ENCODE results near the gene DNAH3.
"Not testable (repeated sequence)": the region's sequence is repeated elsewhere in the genome, so short reads cannot be mapped to it uniquely, and the experiment has no call there.

Gene DNAH3

DNA sequence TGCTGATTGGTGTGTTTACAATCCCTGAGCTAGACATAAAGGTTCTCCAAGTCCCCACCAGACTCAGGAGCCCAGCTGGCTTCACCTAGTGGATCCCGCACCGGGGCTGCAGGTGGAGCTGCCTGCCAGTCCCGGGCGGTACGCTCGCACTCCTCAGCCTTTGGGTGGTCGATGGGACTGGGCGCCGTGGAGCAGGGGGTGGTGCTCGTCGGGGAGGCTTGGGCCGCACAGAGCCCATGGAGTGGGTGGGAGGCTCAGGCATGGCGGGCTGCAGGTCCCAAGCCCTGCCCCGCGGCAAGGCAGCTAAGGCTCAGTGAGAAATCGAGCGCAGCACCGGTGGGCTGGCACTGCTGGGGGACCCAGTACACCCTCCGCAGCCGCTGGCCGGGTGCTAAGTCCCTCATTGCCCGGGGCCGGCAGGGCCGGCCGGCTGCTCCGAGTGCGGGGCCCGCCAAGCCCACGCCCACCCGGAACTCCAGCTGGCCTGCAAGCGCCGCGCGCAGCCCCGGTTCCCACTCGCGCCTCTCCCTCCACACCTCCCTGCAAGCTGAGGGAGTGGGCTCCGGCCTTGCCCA is 161.1 kb downstream of the DNAH3 start:
- DNase-seq: not testable (repeated sequence)

DNA sequence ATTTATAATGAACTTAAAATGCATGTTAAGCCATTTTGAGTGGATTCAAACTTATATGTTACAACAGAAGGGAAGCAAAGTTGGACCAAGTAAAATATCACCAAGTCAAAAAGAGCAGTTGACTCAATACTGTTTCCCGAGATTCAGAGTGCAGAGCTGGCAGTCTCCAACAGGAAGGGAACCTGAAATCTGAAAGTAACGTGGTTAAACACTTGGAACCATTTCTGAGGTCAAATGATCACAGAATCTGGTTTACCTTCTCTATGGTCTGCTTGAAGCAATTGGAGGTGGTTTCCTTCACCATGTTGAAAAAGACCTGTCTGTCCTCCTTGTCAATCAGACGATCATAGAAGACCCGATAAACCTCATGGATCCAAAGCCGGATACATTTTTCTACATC is 163.6 kb downstream of the DNAH3 start:
- DNase-seq: no peak

DNA sequence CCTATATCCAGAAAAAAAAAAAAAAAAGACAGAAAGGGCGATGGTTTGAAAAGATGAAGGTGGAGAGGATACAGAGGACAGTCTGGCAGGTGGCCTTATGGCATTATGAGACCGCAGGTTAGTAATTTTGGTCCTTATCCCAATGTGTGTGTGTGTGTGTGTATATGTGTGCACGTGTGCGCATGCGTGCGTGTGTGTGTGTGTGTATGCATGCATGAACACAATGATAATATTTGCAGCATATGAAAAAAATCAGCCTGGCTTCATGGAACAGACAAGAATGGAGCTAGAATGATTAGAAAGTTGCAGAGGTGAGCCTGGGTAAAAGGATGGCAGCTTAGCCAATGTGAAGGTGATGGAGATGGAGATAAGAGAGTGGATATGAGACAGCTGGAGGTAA is 166.6 kb downstream of the DNAH3 start:
- DNase-seq: no peak

DNA sequence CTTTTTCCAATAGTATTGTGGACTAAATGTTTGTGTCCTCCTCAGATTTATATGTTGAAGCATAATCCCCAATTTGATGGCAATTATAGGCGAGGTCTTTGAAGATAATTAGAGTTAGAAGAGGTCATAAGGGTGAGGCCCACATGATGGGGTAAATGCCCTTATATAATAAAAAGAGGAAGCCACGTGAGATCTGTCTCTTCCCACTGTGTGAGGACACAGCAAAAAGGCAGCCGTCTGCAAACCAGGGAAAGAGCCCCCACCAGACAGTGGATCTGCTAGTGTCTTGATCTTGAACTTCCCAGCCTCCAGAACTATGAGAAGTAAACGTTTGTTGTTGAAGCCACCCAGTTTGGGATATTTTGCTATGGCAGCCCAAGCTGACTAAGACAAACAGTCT is 174.1 kb downstream of the DNAH3 start:
- no peak for DNase-seq

DNA sequence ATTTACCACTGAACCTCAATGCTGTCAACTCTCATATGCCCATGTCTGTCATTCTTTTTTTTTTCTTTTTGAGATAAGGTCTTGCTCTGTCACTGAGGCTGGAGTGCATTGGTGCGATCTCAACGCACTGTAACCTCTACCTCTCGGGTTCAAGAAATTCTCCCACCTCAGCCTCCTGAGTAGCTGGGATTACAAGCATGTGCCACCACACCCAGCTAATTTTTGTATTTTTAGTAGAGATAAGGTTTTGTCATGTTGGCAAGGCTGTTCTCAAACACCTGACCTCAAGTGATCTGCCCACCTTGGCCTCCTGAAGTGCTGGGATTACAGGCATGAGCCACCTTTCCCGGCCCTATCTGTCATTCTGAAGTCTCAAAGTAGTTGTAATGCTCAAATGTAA is 177.4 kb downstream of the DNAH3 start:
- not testable (repeated sequence) for DNase-seq

DNA sequence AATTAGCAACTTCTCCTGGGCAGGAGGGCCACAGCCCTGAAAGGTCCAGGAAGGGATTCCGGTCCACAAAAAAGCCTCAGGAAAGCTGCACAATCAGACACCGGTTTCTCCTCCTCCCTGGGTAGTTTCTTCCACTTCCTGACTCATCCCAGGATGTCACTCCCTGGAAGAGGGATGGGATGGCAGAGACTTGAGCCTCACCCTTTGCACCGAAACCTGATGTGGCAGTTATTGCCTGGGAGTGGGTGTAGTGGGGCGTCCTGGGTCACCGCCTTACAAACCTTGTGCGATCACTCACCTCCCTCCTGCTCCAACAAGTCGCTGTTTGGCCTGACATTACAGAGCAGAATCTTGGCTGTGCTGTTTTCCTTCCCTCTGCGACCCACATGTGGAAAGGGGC is 179.2 kb downstream of the DNAH3 start:
- DNase-seq: no peak

DNA sequence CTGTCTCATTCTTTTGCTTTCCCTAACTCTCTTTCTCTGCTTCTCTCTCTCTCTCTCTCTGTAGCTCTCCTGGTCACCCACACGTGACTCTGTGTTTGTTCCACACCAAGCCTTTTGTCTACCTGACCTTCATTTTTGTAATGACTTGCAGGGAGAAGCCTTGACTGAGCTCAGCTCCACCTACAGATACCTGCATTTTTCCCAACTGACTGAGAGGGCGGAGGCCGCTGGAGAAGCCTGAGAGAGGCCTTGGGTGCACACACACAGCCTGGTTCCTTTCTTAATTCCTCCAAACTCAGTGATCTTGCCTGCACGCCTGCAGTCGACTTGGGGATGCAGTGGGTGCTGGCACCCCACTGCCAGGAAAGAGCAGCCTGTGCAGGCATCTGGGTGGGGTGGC is 181.3 kb downstream of the DNAH3 start:
- DNase-seq: no peak

DNA sequence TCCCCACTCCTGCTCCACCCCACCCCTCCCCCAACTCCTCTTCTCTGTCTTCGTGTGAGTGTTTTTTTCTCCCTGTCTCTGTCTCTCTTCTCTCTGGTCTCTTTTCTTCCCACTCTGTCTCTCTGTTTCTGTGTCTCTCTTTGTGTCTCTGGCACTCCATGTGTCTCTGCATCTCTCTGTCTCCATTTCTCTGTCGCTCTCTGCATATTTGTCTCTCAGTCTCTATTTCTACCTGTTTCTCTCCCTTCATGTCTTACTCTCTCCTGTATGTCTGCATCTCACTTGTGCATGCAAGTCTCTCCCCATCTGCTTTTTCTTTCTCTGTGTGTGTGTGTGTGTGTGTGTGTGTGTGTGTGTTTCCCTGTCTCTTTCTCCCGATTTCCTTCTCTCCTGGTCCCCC is 181.9 kb downstream of the DNAH3 start:
- no peak for DNase-seq

DNA sequence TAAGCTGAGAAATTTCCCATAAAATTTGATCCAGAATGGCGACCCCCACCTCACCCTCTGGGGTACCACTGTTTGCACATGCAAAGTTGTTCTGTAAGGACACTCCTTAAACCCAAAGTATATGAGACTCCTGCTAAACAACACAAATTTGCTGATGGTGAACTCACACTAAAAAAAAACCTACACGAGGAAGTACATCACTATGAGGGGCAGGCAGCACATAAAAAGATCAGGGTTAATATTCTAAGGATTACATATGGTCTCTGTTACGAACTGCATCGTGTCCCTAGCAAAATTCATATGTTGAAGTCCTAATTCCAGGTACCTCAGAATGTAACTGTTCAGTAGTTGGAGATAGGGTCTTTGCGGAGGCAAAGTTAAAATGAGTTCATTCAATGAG is 189.7 kb downstream of the DNAH3 start:
- no peak for DNase-seq

DNA sequence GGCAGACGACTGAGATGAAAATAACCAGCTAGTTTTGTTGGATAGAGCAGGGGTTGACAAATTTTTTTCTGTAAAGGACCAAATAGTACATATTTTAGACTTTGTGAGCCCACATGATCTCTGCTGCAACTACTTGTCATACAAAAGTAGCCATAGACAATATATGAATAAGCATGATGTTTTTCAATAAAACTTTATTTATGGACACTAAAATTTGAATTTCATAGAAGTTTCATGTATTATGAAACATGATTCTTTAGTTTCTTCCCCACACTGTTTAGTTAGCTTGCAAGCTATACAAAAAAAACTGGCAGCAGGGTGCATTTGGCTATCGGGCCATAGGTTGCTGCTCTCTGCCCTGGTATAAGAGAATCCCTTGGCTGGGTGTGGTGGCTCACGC is 193.5 kb downstream of the DNAH3 start:
- no peak for DNase-seq

DNA sequence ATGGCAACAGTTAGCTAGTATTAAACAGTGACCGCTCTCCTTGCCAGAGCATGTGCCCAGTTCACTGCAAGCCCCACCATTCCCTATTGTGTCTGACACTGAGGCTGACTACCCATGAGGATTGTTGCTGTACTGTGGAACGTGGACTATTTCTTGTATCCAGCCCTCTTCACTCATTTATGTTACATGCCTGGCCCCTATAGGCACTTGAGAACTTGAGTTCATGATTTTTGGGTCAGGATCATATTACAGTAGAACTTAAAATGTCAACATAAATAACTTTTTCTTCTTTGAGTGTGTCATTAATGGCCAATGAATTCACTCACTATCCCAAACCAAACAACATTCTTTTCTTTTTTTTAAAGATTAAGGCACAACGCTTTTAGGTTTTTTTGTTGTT is 194.3 kb downstream of the DNAH3 start:
- no peak for DNase-seq

DNA sequence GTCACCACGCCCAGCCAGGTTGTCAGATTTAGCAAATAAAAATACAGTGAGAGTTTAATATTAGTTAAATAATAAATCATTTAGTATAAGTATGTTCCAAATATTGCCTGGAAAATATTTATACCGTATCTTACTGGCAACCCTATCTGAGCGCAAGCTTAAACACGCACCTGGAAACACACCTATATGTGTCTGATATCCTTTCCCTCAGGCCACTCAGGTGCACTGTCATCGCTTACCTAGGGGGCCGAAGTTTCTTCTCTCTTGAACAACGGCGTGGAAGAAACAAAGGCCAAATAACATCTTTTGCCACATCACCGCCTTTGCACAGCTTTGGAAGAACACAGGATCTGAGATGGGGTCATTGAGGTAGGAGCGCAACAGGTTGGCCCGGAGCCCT is 196.1 kb downstream of the DNAH3 start:
- DNase-seq: no peak

DNA sequence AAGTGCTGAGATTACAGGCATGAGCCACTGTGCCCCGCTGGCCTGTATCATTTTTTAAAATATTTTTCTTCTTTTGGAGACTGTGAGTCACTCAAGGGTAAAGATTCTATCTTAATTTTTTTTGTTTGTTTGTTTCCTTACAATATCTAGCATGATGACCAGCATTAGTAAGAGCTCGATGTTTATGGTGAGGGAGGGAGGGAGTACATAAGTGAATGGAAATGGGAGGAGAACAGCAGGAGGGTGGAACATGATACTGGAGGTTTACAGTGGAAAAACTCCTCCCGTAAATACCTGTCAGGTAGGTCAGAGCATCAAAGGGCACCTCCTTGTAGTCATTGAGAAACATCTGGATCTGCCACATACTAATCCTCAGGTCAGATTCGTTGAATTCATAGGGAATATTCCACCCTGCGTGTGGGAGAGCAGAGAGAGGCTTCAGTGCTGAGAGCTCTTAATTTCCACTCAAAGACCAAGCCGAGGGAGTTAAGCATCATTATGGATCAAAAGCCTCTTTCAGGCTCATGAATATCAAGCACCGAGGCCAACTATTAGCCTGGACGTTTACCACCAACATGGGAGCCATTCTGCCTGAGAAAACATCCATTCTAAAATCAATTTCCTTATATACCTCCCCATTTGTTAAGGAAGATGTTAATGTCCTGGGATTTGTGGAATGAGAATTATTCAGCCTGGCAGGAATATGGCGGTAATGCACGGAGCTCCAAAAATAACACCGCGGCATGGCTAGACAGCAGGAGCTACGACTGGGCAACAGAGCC is 198.3 kb downstream of the DNAH3 start:
- DNase-seq: no peak

DNA sequence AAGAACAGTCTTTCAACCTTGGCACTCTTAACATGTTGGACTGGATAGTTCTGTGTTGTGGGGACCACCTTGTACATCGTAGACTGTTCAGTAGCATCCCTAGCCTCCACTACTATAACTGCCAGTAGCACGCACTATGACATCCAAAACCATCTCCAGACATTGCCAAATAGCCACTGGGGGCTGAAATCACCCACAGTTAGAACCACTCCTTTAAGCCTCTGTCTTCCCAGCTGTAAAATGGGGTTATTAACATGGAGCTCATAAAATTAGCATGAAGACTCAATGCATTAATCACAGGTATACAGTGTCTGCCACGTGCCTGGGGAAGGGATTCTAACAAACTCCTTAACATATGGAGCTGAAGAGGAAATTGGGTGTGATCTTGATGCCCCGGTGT is 200.4 kb downstream of the DNAH3 start:
- no peak for DNase-seq

DNA sequence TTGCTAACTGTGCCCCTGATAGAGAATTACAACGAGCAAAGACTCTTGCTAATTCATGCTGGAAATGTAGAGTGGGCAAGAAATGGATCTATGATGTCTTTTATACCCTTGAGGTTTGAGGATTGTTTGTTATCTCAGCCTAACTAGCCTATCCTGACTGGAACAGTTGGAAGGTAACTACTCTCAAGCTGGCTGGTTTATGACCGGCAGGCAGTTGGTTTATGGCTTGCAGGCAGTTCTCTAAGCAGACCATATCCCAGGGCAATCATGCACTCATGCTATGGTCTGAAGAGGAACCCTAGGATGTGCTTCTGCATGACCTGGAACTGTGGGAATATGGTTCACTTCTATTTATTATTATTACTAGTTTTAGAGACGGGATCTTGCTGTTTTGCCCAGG is 201.0 kb downstream of the DNAH3 start:
- no peak for DNase-seq

DNA sequence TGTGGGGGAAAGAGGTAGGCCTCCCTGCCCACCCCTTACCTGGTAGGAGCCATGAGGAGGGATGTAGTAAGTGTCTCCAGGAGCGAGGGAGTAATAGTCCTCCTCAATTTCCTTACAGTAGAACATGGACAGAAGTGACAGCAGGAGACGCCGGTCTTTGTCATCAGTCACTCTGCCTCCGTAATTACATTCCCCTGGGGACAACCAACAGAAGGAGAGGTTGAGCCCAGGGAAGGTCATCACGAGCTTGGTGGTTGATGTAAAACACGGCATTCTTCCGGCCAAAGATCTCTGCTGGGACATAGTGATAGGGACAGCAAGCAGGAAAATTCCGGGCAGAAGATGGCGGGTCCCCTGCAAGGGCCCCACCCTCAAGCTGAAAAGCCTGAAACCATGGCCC is 202.2 kb downstream of the DNAH3 start:
- DNase-seq: no peak

DNA sequence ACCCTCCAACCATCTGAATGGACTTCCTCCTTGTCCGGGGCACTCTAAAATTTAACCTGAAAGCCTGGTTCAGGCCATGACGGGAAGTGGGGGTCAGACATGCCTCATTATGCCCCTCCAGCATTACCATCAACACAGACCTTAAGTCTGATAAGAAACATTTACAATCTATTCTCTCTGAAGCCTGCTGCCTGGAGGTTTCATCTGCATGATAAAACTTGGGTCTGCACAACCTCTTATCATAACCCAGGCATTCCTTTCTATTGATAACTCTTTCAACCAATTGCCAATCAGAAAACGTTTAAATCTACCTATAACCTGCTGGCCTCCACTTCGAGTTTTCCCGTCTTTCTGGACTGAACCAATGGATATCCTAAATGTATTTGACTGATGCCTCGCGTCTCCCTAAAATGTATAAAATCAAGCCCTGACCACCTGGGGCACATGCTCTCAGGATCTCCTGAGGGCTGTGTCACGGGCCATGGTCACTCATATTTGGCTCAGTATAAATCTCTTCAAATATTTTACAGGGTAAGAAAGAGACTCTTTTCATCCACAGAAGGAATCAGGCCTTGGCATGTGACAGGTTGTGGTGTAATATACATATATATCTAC is 204.5 kb downstream of the DNAH3 start:
- DNase-seq: no peak

DNA sequence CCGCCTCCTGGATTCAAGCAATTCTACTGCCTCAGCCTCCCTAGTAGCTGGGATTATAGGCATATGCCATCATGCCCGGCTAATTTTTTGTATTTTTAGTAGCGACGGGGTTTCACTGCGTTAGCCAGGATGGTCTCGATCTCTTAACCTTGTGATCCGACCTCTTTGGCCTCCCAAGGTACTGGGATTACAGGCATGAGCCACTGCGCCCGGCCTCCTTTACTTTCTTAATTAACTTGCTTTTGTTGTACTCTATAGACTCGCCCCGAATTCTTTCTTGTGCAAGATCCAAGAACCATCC is 205.1 kb downstream of the DNAH3 start:
- DNase-seq: not testable (repeated sequence)

DNA sequence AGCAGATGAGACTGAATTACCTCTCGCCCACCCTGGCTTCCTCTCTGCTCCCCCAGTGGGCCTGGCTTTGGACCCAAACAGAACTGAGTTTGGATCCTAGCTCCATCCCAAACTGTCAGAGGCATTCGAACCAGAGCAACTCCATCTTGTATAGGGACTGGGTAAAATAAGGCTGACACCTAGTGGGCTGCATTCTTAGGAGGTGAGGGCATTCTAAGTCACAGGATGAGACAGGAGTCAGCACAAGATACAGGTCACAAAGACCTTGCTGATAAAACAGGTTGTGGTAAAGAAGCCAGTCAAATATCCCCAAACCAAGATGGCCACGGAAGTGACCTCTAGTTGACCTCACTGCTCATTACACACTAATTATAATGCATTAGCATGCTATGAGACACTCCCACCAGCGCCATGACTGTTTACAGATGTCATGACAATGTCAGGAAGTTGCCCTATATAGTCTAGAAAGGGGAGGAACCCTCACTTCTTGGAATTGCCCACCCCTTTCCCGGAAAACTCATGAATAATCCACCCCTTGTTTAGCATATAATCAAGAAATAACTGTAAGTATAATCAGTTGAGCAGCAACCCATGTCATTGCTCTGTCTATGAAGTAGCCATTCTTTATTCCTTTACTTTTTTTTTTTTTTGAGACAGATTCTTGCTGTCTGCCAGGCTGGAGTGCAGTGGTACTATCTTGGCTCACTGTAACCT is 205.6 kb downstream of the DNAH3 start:
- no peak for DNase-seq

DNA sequence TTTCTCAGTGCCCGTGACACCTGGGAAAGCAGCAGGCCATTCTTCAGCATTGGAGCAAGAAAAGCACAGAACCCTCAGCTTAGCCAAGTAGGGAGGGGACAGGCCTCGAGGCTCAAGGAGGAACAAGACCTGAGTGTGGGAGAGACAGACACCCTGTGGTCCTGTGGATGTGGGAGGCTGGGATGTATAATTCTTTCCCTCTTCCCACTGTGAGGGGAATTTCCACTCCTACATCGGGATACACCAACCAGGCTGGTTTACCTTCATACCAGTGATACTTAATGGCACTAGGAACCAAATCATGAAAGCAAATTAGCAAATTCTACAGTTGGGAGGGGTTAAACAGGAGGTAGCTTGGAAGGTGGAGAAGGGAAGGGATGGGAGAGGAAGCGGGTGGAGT is 208.4 kb downstream of the DNAH3 start:
- no peak for DNase-seq

DNA sequence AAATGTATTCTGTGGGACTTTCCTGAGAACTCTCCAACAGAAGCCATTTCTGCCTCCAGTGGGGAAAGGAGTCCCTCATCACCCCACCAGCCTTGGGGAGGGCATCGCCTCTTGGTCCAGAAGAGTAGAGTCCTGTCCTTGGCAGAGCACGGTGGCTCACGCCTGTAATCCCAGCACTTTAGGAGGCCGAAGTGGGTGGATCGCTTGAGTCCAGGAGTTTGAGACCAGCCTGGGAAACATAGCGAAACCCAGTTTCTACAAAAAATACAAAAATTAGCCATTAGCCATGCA is 209.1 kb downstream of the DNAH3 start:
- no peak for DNase-seq

DNA sequence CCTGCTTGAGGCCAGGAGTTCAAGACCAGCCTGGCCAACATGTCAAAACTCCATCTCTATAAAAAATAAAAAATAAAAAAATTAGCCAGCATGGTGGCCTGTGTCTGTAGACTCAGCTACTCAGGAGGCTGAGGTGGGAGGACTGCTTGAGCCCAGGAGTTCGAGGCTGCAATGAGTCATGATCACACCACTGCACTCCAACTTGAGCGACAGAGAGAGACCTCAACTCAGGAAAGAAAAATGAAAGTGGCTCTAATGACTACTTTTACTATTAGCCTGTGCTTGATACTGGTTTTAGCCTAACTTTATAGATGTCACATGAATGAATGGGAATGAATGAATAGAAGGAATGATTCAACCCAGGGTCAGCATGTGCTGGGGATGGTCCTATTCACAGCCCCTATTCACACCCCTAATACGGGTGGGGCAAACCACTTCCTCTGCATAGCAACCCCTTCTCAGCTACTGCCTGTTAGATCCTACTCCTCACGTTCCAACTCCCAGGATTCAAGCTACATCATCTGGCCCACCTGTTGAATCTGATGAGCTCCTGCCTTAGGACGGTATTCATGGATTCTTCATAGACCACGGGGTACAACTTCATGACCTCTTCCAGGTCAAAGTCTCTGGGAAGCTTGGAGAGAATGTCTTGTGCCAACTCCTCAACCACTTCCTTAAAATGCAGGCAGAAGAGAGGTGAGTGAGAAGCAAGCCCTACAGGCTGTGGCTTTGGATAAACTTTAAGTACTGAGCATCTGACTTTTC is 209.6 kb downstream of the DNAH3 start:
- no peak for DNase-seq

DNA sequence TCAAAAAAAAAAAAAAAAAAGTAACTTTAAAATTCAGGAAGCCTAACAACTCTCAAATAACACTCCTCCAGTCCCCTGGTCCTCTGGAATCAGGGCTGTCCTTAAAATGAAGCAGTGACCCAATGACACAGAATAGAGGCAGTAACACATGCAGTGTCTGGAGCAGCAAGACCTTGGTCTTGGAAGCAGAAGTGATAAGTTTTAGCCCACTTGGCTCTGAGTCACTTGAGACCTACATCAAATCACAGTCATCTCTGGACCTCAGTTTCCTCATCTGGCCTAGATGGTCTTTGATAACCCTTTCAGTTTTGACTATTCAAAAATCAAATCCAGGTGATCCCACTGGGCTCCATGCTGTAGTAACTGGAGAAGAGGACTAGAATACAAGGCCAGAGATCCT is 211.0 kb downstream of the DNAH3 start:
- DNase-seq: no peak

DNA sequence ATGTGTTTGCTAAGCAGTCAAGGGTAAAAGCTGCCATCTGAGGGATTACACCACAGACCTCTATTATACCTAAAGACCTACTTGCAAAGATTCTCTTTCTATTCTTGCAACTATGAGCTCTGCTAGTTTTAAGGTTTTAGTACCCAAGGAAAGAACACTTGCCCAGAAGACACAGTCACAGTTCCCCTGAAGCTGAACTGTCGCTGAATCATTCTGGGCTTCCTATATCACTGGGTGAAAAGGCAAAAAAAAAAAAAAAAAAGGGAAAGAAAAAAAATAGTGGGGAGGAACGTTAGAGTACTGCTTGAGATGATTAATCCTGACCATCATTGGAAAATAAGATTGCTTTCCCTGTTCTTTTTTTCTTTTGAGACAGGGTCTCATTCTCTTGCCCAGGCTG is 212.2 kb downstream of the DNAH3 start:
- no peak for DNase-seq
